Mucosa of rectum (tissue), 2 donors: ENCODE results near the gene EXOSC6.
"Not testable (repeated sequence)": the region's sequence is repeated elsewhere in the genome, so short reads cannot be mapped to it uniquely, and the experiment has no call there.

Experiments
- H3K27ac ChIP-seq, 2 donors: one replicate each; pipeline ENCODE4 v1.7.0; 2013; ENCODE audit warnings: inconsistent platforms in 2 of 2, low read depth in 2 of 2, low read length in 2 of 2
- H3K27me3 ChIP-seq, 2 donors: one replicate each; pipeline ENCODE4 v1.7.0; 2013; ENCODE audit warnings: low read length in 2 of 2; ENCODE audit not compliant: control insufficient read depth in 2 of 2, insufficient read depth in 2 of 2
- H3K36me3 ChIP-seq, 2 donors: one replicate each; pipeline ENCODE4 v1.7.0; 2013; ENCODE audit warnings: low read length in 2 of 2; ENCODE audit not compliant: control insufficient read depth in 2 of 2, insufficient read depth in 2 of 2
- H3K4me1 ChIP-seq, 2 donors: one replicate each; pipeline ENCODE4 v1.7.0; 2013; ENCODE audit warnings: low read length in 2 of 2, mild to moderate bottlenecking in 1 of 2; ENCODE audit not compliant: control insufficient read depth in 2 of 2, insufficient read depth in 2 of 2
- H3K4me3 ChIP-seq, 2 donors: one replicate each; pipeline ENCODE4 v1.7.0; 2013; ENCODE audit warnings: low read length in 2 of 2
- H3K9ac ChIP-seq, 2 donors: one replicate each; pipeline ENCODE4 v1.7.0; 2013; ENCODE audit warnings: low read length in 2 of 2, low read depth in 1 of 2, mild to moderate bottlenecking in 1 of 2
- H3K9me3 ChIP-seq, 2 donors: one replicate each; pipeline ENCODE4 v1.7.0; 2013; ENCODE audit warnings: low read length in 2 of 2; ENCODE audit not compliant: control insufficient read depth in 2 of 2
- donor health status: healthy.
- donor health status: Normal muscosa, but diverticular disease.

EXOSC6 gene

GRCh38 chr16:70257391-70257790 is 5.7 kb upstream of the EXOSC6 start:
- H3K27me3 ChIP-seq, result no peaks in the 10 kb centered on the region
- H3K36me3 ChIP-seq, result peaks cover 63 to 77% of the 10 kb centered on the region in 2 donors
- no peak overlapping the region for H3K4me3 ChIP-seq
- H3K27ac ChIP-seq, result no peak overlapping the region
- no peaks in the 10 kb centered on the region for H3K9me3 ChIP-seq
- H3K9ac ChIP-seq, result no peak overlapping the region
- H3K4me1 ChIP-seq, result no peaks in the 10 kb centered on the region

GRCh38 chr16:70255574-70255973 is 3.8 kb upstream of the EXOSC6 start:
- Histone ChIP-seq H3K9ac (no peak overlapping the region), H3K4me1 (no peaks in the 10 kb centered on the region), H3K9me3 (no peaks in the 10 kb centered on the region), H3K27ac (no peak overlapping the region), H3K4me3 (no peak overlapping the region), H3K36me3 (peaks cover 57 to 65% of the 10 kb centered on the region in 2 donors), H3K27me3 (no peaks in the 10 kb centered on the region)

- Histone ChIP-seq H3K36me3 (peaks cover 51 to 59% of the 10 kb centered on the region in 2 donors), H3K4me1 (peaks cover 4% of the 10 kb centered on the region in 2 donors), H3K9ac (no peak overlapping the region), H3K4me3 (no peak overlapping the region), H3K27ac (no peak overlapping the region), H3K9me3 (no peaks in the 10 kb centered on the region), H3K27me3 (no peaks in the 10 kb centered on the region)
These were observed 3.2 kb upstream of the EXOSC6 start for GRCh38 chr16:70254965-70255286.

- Histone ChIP-seq H3K36me3 (peaks cover 50 to 57% of the 10 kb centered on the region in 2 donors), H3K27ac (no peak overlapping the region), H3K27me3 (no peaks in the 10 kb centered on the region), H3K9ac (no peak overlapping the region), H3K4me1 (peaks cover 4 to 8% of the 10 kb centered on the region in 2 donors), H3K4me3 (no peak overlapping the region), H3K9me3 (no peaks in the 10 kb centered on the region)
These were observed 2.6 kb upstream of the EXOSC6 start for GRCh38 chr16:70254180-70254964.

GRCh38 chr16:70253291-70254106 is 1.8 kb upstream of the EXOSC6 start:
- H3K4me1 ChIP-seq, result peaks cover 4 to 9% of the 10 kb centered on the region in 2 donors
- peaks cover 43 to 51% of the 10 kb centered on the region in 2 donors for H3K36me3 ChIP-seq
- no peak overlapping the region for H3K27ac ChIP-seq
- no peaks in the 10 kb centered on the region for H3K27me3 ChIP-seq
- H3K9ac ChIP-seq, result no peak overlapping the region
- H3K4me3 ChIP-seq, result no peak overlapping the region
- H3K9me3 ChIP-seq, result no peaks in the 10 kb centered on the region

- Histone ChIP-seq H3K27me3 (no peaks in the 10 kb centered on the region), H3K36me3 (peaks cover 33 to 41% of the 10 kb centered on the region in 2 donors), H3K4me1 (peaks cover 4 to 9% of the 10 kb centered on the region in 2 donors), H3K27ac (no peak overlapping the region), H3K9ac (no peak overlapping the region), H3K9me3 (no peaks in the 10 kb centered on the region), H3K4me3 (no peak overlapping the region)
These were observed 732 bp upstream of the EXOSC6 start for GRCh38 chr16:70252355-70252988.

- Histone ChIP-seq H3K4me3 (peak overlapping the region; percentile 74 to 75), H3K9ac (peak overlapping the region; percentile 60 to 65), H3K27ac (peak overlapping the region; percentile 47 to 88), H3K9me3 (no peaks in the 10 kb centered on the region), H3K4me1 (peaks cover 4 to 9% of the 10 kb centered on the region in 2 donors), H3K36me3 (peaks cover 27 to 31% of the 10 kb centered on the region in 2 donors), H3K27me3 (no peaks in the 10 kb centered on the region)
These were observed 752 bp downstream of the EXOSC6 start for GRCh38 chr16:70250748-70251628.

GRCh38 chr16:70249697-70250096 is 2.0 kb downstream of the EXOSC6 start:
- H3K9me3 ChIP-seq, H3K27ac ChIP-seq, H3K27me3 ChIP-seq, H3K9ac ChIP-seq, H3K4me3 ChIP-seq, H3K4me1 ChIP-seq: not testable (repeated sequence)
- H3K36me3 ChIP-seq, result peaks cover 16 to 22% of the 10 kb centered on the region in 2 donors

GRCh38 chr16:70238773-70239172 is 13.0 kb downstream of the EXOSC6 start:
- not testable (repeated sequence) for H3K36me3 ChIP-seq, H3K9me3 ChIP-seq

More at GRCh38 chr16:70238773-70239172, 13.0 kb downstream of the EXOSC6 start:
- not testable (repeated sequence) for H3K9ac ChIP-seq, H3K4me1 ChIP-seq, H3K27ac ChIP-seq, H3K27me3 ChIP-seq, H3K4me3 ChIP-seq
